GM18507 (cell line): ENCODE data around the gene TSR3.
"Not testable (repeated sequence)": the region's sequence is repeated elsewhere in the genome, so short reads cannot be mapped to it uniquely, and the experiment has no call there.

Source experiments
- DNase-seq: peaks from one replicate; pipeline ENCODE4 v3.0.0; 2011; ENCODE audit warnings: low read depth; ENCODE audit not compliant: insufficient read length; ENCODE audit errors: extremely low spot score
- FAIRE-seq: peaks from 2 replicates; lab custom pipeline; 2011; peaks lifted over from hg19 to GRCh38; lab: Jason Lieb, UNC

TSR3 gene

DNA sequence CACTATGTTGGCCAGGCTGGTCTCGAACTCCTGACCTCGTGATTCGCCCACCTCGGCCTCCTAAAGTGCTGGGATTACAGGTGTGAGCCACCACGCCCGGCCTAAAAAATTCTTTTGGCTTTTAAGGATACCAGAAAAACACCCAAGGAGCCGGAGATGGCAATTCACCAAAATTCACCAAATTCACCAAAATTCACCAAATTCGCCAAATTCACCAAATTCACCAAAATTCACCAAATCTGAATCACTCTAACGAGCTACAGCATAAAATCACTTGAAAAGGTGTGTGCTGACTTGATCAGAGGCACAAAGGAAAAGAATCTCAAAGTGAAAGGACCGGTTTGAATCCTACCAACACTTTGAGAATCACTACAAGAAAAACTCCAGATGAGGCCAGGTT is 22.7 kb downstream of the TSR3 start:
- not testable (repeated sequence) for DNase-seq, FAIRE-seq

DNA sequence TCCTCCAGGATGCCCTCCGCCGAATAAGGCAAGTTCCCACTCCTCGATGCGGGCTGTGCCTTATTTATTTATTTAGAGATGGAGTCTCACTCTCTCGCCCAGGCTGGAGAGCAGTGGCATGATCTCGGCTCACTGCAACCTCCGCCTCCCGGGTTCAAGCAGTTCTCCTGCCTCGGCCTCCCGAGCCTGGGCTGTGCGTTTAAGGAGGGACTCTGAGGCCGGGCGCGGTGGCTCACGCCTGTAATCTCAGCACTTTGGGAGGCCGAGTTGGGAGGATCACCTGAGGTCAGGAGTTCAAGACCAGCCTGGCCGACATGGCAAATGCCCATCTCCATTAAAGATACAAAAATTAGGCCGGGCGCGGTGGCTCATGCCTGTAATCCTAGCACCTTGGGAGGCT is 23.5 kb downstream of the TSR3 start:
- not testable (repeated sequence) for DNase-seq, FAIRE-seq

DNA sequence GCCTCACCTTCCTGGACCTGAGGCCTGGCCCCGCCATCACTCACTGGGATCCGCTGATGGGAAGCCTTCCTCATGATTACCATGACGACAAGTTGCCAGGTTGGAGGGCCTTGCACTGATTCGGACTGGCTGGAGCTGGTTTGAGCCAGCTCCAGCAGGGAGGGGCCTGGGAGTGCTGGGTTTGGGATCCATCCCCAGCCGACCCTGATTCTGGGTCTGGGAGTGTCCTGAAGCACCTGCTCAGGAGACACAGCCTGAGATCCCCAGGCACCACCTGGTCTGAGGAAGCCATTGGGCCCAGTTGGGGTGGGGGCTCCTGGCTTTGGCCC is 24.1 kb downstream of the TSR3 start:
- no peak for DNase-seq
- FAIRE-seq, result no peak

DNA sequence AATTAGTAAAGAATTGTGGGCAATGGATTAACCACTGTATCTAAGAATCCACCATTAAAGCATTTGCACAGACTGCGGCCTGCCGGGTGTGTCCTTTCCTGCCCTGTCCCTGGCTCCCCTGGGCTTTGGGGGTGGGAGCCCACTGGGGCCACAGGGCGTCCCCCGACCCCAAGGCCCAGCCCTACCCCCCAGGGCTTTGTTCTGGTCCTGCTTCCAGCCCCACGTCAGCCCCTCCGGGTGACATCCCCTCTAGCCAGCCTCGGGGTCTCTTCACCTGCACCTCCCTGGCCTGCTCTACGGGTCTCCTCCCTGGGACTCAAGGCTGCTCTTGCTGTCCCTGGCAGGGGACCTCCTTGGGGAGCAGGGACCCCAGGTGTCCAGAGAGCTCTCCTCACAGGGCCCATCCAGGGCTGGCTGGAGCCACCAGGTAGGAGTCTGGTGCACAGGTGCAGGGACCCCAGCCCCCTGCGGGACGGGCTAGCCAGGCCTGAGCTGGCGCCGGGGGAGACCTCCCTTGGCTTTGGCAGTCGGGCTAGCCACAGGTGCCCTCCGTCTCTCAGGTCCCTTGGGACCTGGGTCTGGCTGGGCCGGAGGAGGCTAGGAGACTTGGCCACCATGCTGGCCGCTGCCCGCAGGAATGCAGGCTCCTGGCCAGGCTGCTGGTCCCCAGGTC is 24.6 kb downstream of the TSR3 start:
- no peak for FAIRE-seq

DNA sequence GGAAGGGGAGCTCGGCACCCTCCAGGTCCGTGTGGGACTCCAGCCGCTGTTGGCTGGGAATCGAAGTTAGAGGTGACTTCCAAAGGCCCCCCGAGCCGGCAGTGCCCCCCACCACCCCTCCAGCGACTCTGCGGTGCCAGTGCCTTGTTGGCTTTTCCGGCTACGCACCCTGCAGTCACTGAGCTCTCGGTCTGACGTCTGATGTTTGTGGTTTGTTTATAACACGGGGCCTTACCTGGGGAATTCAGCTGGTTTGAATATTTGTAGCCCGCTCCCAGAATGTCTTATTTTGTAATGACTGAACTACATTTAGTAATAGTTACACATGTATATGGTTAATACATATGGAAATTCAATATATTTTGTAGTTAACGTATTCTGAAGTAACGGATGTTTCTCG is 25.3 kb downstream of the TSR3 start:
- DNase-seq (no peak), FAIRE-seq (no peak)

More for the DNA sequence above, 24.6 kb downstream of the TSR3 start:
- no peak for DNase-seq

DNA sequence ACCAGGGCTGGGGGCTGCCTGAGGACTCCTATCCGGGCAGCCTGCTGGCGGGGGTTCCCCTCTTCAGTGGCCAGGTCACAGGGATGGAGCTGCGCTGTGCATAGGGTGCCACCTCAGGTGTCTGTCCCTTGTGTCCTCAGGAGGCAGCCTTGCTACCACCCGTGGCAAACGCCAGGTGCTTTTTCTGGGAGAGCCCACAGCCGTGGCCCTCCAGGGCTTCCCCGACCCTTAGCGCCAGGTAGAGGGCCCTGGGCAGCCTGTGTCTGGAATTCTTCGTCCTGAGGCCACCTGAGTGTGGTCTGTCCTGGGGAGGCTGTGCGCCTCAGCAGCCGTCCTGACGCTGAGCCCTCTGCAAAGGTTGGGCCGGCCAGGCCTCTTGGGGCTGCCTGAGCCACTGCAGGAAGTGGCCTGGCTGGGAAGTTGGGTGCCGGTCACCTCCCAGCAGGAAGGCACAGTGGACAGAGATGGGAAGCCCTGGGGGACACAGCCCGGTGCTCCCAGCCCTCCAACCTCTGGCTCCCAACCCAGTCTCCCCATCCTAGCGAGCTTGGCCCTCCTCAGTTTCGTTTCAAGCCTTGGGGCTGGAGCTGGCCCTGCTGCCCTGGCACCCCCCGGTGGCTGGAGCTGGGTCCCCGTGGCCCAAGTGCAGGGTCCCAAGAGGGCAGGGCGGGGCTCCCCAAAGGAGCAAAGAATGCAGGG is 25.9 kb downstream of the TSR3 start:
- no peak for FAIRE-seq
- DNase-seq, result no peak

DNA sequence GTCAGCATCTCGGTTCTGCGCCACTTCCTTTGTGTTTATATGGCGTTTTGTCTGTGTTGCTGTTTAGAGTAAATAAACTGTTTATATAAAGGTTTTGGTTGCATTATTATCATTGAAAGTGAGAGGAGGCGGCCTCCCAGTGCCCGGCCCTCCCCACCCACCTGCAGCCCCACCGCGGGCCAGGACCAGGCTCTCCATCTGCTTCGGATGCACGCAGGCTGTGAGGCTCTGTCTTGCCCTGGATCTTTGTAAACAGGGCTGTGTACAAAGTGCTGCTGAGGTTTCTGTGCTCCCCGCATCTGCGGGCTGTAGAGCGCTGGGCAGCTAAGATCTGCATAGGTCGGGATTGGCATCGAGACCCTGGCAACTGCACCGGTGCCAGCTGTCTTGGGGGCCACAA is 26.4 kb downstream of the TSR3 start:
- DNase-seq (no peak), FAIRE-seq (no peak)

DNA sequence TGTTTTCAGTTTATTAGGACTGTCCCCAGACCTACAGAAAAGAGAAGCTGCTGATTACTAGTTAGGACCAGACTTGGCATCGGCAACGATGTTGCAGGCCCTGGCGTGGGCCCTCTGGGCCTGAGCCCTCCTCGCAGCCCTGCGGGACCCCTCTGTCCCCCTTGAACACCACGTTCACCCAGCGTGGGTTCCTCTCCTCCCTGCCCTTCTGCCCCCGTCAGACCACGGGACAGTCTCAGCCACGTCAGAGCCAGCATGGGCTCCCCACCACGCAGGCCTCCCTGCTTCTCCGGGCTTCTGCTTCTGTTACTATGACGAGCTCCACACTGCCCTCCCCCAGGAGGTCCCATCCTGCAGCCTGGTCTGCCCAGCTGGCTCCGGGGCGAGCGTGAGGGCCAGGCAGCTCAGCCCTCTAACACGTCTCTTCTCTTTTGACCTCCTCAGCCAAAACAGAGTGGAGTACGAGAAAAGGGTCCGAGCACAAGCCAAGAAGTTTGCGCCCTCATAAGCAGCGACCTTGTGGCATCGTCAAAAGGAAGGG is 27.3 kb downstream of the TSR3 start:
- no peak for FAIRE-seq
- DNase-seq, result no peak

DNA sequence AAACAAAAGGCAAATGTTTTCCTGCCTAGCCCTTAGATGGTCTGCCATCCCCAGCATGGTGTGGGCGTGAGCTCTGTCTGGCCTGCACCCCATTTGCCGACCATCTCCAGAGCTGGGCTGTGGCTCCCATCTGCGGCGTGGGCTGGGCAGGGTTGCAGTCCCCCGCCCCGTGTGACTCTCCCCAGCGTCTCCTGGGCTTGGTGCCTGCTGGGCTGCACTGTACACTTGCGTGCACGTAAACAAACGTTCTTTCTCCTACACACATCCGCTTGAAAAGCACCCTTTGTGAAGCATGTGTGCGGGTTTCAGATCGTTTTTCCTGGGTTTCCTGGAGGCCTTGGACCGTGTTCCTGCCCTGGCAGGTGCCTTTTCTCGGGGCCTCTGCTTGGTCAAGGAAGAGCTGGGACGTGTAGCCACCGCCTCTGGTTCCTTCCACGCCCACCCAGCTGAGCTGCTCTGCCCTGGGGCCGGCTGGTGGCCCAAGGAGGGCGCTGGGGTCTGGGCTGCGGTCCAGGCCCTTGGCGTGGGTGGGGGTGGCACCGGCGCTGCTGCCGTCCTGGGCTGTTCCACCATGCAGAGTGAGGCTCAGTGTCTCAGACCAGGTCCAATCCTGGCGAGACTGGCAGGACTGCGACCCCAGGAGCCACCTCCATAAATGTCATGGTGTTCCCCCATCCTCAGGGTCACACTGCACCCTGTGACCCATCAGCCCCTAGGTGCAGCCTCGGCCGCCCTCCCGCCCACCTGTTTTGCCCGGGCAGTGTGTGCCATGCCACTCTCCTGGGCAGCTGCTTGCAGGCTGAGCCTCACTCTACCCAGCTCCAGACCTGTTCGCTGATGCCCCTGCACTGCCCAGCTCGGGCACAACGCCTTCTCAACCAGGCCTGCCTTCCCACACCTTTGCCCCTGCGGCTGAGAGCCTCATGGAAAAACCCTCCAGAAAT is 28.1 kb downstream of the TSR3 start:
- FAIRE-seq, result no peak
- DNase-seq, result no peak

DNA sequence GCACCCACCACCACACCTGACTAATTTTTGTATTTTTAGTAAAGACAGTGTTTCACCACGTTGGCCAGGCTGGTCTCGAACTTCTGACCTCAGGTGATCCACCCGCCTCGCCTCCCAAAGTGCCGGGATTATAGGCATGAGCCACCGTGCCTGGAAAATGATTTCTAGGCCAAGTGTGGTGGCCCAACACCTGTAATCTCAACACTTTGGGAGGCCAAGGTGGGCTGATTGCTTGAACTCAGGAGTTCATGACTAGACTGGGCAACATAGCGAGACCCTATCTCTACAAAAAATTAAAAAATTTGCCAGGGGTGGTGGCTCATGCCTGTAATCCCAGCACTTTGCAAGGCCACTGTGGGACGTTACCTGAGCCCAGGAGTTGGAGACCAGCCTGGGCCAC is 29.3 kb downstream of the TSR3 start:
- FAIRE-seq (no peak), DNase-seq (no peak)

DNA sequence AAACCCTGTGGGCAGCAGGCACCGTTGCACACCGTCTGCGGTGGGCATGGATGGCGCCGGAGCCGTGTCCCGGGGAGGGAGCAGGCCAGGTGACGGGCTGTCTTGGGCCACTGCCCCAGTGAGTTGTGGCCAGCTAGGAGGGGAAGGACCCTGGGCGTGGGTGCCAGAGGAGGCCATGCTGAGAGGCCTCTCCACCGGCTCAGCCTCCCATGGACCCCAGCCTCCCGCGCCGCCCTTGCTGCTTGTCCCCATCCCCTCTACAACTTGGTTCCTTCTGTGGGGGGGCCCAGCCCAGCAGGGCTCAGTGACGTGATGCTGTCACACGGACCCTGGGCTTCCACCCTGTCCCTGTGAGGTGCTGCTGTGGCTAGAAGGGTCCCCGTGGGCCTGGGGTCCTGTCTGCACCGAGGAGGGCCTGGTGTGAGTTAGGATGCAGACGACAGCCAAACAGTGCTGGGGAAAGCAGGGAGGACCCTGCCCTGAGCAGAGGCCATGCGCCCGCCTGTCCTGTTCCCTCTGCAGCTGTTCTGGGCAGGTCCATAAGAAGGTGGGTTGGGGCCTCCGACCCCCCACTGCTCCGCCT is 30.9 kb downstream of the TSR3 start:
- no peak for FAIRE-seq
- DNase-seq, result no peak

DNA sequence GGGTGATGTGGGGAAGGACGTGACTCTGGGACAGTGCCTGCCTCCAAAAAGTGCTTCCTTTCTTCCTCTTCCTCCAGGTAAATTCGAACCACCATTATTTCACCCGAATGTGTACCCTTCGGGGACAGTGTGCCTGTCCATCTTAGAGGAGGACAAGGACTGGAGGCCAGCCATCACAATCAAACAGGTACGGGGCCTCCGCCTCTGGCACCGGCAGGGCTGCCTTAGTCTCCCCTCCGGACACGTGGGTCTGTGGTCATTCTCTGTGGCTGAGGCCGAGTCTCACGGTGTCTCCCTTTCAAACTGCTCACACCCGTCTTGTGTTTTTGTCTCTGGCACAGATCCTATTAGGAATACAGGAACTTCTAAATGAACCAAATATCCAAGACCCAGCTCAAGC is 31.6 kb downstream of the TSR3 start:
- DNase-seq, result no peak

DNA sequence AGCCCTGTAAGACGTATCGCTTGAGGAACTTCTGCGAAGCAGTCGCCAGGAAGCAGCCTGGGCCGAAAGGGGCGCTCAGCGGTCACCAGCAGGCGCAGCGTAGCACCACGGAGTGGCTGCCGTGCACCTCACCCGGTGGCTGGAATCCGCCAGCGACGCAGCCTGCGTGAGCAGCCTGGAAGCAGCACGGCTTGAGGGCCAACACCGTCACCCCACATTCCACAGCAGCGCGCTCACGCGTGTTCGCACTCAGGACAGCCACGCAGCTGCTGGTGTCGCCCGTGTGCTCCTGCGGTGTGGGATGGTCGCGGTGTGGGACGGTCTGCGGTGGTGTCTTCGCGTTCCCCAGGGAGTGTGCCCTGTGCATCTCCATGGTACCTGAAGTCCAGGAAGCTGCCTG is 32.6 kb downstream of the TSR3 start:
- no peak for FAIRE-seq
- DNase-seq, result no peak

More for the DNA sequence above, 31.6 kb downstream of the TSR3 start:
- FAIRE-seq, result no peak

DNA sequence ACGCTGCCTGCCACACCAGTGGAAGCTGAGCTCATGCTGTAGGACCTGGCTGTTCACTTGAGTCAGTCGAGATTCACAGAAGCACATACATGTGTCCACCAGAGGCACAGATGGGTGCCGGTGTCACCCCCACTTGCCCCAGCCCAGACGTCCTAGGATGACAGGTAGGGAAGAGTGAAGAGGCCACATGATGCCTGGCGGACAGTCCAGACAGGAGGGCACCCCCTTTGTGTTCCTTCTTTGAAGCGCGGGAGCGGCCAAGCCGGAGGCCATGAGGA is 33.5 kb downstream of the TSR3 start:
- FAIRE-seq (no peak), DNase-seq (no peak)

DNA sequence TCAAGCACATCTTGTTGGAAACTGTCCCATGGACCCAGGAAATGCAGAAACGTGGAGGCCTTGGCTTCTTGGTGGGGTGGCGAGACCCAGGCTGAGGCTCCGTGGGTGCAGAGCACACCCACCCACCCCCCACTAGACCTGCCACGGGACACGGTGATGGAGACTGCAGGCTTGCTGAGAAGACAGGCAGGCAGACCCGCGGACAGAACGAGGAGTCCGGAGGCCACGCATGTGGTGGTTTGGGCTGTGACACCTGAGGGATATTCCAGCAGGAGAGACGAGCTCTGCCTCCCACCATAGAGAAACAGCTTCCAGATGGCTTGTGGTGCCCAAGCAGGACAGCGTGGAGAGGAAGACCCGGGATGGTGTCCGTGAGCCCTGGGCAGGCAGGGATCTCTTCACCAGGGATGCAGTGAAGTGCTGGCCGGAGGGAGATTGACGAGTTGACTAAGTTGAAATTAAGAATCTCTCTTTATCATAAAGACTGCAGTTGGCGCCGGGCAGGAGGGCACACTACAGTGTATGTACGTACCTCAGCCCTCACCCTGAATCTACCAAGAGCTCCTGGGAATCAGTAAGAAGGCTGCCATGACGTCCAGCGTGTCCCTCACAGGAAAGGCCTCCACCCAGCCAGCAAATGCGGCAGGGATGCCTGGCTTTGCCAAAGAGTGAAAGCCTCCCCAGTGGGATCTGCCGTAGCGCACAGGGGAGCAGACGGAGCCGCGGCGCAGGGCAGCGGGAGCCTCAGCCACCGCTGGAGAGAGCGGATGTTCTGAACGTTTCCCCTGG is 34.0 kb downstream of the TSR3 start:
- FAIRE-seq (no peak), DNase-seq (no peak)

DNA sequence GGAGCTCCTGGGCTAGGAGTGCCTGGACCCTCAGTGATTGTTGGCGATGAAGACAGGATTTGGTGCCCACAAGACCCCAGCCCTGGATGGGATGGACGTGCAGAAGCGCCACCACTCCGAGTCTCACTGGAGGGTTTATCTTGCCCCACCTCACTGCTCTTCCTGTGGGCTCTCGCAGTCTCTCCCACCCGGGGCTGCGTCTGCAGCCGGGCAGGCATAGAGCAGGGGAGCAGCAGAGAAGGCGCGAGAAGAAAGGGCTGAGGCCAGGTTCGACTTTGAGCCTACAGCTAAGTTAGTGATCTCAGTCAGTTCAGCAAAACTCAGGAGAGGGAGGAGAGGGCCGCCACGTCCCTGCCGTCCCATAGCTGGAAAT is 35.7 kb downstream of the TSR3 start:
- FAIRE-seq, result no peak

DNA sequence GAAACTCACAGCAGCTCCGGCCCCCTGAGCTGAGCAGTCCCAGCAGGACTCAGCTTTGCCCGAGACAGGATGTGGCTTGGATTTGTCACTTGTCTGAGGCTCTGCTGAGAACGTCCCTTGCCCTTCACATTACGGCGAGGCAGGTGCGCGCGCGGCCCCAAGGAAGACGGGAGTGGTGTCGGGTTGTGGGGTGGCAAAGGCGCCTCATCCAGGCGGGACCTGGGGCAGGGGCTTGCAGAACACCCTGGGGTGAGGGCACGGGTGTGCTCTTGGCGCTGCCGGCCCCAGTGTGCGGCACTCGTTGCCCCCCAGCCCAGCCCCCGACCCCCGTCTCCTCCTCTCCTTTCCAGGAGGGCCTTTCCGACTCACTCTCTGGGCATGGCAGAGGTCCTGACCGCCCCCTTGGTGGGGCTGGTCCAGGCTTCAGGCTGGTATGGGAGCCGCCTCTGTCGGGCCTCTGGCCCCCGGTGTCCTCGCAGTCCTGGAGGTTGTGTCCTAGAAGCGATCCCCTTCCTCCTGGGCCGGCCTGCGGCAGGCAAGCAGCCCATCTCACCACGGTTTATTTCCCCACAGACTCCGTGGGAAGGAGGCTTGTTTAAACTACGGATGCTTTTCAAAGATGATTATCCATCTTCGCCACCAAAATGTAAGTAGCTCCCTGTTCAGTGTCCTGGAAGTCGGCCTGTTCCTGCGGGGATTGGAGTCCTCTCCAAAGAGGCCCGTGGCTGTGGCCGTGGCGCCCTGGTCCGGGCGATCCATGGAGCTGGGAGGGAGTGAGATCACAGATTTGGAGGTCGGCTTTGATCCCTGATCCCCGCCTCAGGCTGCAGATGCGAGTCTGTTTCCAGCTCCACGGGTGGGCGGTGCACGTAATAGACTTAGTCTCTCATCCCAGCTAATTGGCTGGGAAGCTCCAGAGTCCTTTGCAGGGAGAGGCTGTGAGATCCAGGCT is 36.3 kb downstream of the TSR3 start:
- DNase-seq (no peak), FAIRE-seq (no peak)

More for the DNA sequence above, 35.7 kb downstream of the TSR3 start:
- DNase-seq, result no peak

DNA sequence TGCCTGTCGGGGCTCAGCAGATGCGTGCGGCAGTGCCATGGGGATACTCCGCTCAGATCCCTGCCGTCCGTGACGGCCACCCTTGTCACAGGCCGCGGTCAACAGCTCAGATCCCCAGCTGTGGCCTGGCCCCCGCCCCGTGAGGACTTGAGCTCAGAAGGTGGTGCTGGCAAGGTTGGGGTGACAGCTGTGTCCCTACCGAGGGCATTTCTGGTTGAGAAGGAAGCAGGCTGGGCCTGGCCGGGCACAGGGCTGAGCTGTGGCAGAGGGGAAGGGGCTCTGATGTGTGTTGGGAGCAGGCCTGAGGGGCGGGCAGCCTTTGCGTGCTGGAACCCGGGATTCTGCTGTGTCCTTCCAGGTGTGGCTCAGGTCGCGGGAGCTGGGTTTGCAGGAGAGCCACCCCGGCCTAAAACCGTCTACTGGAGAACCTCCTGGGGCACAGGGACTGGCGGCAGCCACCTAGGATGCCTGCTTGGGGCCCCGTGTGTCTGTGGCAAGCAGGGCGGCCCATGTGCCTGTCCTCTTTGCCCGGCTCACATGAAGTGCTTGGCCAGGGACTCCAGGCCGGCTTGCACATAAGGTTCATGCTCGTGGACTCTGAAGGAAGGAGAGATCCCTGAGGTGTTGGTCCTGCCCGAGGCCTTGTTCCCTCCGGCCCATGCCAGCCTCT is 37.1 kb downstream of the TSR3 start:
- FAIRE-seq, result no peak

More for the DNA sequence above, 37.1 kb downstream of the TSR3 start:
- DNase-seq, result no peak
